ENCODE results near the gene CBX6.
"Not testable (repeated sequence)": the region's sequence is repeated elsewhere in the genome, so short reads cannot be mapped to it uniquely, and the experiment has no call there.

Gene CBX6

DNA sequence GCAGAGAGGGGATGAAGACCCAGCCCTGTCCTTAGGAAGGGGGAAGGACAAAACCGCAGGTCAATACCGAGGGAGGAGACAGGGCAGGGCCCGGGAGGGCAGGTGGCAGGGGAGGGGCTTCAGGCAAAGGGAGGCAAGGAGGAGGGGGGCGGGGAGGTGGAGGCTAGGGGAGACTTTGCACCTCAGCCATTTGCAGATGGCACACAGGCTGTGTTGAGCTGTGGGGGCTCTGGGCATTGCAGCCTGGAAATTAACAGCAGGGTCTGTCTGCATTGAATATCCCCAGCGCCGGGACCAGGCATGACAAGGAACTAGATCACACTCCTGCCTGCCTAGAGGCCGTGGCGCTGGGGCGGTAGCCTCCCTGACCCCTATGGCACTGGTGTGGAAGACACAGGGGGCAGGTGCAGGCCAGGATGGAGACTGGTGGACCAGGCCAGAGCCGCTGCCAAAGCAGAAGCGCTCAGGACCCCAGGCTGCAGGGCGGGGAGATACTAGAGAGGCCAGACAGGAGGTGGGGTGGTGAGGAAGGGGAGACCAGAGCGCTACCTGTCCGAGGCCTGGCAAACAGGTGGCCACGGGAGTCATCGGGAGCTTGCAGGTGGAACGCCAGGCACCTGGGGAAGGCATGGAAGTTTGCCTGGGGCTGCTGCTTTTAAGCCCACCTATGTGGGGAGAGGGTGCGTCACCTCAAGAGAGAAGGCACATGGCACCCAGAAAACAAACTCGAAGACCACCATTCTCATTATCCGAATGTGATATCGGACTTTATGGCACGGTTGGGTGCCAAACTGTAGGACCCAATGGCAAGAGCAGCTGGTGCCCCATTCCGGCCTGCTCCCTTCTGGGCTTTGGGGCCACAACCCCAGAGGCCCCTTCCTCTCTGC lies 11.5 kb downstream of the CBX6 start:
- FAIRE-seq: no peak

- FAIRE-seq: no peak
These were observed 12.3 kb downstream of the CBX6 start for GRCh38 chr22:38859581-38860282.

DNA sequence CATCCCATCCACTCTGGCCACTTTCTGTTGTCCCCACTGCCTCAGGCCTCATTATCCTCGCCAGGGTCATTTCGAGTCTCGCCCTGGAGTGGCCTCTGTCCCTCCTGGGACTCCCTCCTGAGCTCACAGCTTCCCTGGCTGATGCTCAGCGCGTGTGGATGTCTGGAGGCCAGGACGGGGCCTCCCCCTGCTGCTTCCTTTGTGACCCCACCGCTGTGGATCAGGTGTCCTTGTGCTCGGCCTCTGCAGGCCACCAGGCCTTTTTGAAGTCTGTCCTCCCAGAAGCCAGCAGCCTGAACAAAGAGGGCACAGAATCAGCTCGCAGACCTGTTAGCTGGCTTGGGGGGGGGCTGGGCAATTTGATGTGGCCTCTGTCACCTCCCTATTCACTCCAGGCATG lies 13.5 kb downstream of the CBX6 start:
- FAIRE-seq: no peak

- not testable (repeated sequence) for FAIRE-seq
These were observed 17.5 kb downstream of the CBX6 start for GRCh38 chr22:38854476-38854875.

- not testable (repeated sequence) for FAIRE-seq
These were observed 18.1 kb downstream of the CBX6 start for GRCh38 chr22:38853883-38854282.

DNA sequence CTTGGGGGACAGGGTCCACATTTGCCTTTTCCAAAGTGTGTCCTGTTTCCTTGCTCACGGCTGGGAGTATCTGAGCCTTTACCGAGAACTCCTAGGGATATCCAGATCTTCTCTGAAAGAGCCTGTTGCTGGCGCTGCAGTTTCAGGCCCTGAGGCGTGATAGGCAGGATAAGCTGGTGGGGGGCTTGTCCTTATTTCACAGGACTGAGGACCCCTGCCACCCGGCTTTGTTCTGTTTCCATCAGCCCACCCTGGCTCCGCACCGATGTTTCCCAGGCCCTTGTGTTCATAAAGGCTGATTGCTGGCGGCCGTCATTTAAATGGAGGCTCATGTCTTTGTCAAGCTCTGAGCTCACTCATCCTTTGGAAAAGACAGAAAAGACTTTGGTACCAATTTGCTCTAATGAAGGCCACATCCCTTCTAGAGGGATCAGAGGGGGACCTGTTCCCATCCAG lies 18.8 kb downstream of the CBX6 start:
- no peak for FAIRE-seq

- FAIRE-seq: no peak
These were observed 19.5 kb downstream of the CBX6 start for GRCh38 chr22:38852522-38852921.

DNA sequence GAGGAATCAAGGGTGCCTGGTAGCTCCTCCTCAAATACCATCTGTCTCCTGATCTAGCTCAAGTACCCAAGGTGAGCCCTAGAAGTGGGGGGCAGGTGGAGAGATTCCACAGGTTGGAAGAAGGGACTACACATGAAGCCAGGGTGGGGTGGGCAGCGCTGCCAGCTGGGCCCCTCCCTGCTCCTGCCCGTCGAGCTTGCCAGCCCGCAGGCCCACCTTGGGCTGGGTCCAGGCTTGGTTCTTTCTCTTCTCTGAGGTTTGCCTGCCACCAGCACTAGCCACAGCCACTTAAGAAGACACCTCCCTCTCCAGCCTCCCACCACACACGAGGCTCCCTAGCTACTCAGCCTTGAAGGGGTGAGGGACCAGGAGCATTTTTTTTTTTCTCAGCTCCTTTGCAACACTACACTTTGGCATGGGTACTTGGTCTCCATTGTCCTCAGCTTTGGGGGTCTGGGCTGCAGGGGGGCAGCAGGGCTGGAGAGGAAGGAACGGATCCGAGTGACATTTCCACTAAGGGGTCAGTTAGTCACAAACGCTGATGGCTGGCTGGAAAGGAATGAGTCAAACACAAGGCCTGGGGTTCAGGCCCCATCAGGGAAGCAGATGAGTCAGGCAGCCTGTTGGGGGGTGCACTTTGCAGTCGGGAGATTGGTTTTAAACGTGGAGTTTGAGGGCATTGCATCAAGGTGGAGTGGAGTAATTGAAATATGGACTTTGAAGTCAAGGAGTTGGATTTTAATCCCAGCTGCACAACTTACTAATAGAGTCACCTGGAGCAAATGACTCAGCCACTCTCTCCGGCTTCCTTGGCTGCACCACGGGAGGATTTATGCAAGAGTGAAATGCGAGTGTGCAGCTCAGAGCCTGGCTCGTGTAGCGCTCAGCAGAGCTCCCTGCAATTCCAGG lies 20.8 kb downstream of the CBX6 start:
- peak; percentile 36 for FAIRE-seq

GRCh38 chr22:38850399-38850798 lies 21.6 kb downstream of the CBX6 start:
- no peak for FAIRE-seq

DNA sequence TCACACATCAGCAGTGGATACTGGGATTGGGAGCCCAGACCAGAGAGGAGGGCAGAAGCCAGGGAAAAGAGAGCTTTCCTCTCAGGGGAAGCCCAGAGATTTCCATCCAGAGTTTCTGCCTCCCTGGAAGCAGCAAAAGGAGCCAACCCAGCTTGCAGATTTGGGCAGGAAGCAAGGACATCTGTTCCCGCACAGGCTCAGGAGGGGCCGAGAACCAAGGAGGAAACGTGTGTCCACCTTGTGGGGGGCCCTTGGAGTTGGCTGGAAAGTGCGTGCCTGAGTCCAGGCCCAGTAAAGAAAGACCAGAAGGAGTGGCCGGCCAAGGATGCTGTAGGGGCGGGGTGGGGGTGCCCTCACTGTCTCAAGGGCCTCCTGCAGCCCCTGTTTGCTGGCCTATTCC lies 22.2 kb downstream of the CBX6 start:
- FAIRE-seq: no peak

- FAIRE-seq: no peak
These were observed 25.6 kb downstream of the CBX6 start for GRCh38 chr22:38846412-38846811.

DNA sequence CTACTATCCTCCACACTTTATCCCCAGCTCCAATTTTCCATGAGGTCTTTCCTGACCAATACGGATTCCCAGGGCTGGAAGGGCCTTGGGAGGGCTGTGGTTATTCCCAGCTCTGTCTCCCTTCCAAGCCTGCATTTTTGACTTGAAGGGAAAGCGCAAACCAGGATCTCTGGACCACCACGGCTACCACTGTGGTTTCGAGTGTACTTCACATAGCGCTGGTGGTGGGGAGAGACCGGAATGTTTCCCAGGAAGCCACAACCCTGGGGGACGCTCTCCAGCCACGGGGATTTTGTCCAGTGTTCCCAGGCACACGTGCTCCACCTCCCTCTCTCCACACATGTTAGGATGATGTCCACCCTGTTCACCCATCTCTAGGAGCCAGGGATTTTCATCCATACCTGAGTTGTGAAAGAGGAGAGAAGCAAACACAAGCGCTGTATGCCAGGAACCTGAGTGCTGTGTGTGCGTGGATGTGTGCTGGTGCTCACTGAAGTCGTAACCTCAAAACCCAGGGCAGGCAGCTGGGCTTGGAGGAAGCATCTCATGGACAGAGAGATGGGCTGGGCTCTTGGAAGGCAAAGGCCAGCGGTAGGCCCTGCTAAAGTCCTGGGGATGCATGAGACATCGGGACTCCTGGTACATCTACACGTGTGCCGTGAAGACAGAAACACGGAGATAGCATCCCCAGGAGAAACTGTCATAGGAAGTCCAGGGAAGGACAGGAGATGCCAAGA lies 26.8 kb downstream of the CBX6 start:
- no peak for FAIRE-seq

DNA sequence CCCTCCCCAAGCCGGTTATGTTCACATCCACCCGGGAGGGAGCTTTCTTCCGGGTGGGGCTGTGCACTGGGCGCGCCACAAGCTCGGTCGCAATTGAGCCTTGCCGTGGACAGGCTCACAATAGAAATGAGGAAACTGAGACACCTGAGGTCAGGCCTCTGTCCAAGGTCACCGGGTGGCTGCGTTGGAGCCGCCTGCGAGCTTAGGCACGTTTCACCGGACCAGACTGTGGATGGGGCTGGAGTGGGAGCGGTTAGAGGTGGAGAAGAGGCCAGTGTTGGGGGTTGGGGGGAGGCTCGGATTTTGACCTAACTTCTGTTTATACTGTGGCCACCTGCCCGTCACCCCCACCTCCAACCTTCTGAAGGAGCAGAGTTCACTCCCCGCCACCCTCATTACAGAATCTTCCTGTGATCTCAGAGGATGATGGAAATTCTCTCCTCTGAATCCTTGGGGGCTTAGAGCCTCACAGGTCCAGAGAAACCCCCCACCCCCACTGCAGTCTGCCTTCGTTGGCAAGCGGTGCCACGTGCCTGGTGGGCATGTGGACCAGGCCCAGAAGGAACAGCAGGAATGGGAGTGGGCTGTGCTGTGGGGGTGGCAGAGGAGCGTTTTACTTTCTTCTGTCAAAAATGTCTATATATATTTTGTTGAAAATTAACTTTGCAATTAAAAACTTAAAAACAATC lies 27.6 kb downstream of the CBX6 start:
- no peak for FAIRE-seq

GRCh38 chr22:38843657-38844314 lies 28.2 kb downstream of the CBX6 start, which contains the start of gene NPTXR:
TSS of gene NPTXR (minus strand) at chr22:38844028.
- no peak for FAIRE-seq

DNA sequence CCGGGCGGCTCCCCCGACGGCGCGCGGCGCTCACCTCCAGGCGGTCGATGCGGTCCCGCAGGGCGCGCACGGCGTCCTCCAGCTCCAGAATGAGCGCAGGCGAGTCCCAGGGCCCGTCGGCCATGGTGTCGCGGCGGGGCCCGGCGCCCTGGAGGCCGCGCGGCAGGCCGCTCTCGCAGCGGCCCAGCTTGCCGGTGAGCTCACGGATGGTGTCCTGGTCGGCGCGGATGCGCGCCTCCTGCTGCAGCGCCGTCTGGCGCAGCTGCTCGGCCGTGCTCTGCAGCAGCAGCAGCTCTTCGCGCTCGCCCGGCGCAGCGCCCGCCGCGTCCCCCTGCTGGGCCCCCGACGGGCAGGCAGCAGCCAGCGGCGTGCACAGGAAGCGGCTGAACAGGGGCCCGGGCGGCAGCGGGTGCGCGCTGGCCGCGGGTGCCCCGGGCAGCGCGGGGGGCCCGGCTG lies 28.8 kb downstream of the CBX6 start:
- no peak for FAIRE-seq

DNA sequence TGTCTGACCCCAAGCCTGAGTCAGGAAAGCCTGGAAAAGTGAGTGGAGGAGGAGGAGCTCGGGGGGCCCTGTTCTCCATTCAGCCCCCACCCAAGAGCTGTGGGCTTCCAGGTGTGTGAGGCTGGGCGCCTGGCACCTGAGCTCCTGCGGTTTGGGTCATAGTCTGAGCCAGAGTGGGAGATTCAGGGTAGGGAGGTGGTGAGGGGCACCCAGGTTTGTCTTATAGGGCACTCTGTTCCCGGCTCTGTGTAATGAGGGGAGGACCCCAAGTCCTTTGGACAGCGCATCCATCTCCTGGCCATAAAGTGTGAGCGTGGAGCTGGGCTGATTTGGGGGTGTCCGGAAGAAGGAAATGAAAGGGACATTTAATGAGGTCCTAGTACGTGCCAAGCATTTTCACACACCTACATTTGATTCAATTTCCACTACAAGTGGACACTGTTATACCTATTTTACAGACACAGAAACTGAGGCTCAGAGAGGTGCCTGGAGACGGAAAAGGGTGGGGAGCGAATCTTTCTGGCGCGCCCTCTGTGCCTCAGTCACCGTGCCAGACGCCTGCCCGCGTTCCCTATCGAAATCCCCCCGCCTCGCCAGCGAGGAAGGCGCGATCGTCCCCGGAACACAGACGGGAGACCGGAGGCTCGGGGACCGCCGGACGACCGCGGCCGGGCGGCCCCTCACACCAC lies 29.4 kb downstream of the CBX6 start:
- FAIRE-seq: no peak

DNA sequence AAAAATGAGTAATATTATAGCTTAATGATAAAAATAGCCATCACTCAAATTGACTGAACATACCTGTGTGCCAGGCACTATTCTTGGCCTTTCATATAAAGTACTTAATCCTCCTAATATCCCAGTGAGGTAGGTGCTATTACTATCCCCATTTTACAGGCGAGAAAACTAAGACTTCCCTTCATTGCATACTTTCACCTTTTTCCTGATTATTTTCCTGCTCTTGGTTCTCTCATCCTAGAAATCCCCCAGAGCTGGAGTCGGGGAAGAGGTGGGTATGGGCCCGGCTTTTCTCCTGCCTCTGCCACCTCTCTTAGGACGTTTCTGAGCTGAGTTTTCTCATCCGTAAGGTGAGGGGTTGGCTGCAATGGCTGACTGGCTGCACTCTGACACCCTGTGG lies 30.4 kb downstream of the CBX6 start:
- FAIRE-seq: no peak

- no peak for FAIRE-seq
These were observed 30.8 kb downstream of the CBX6 start for GRCh38 chr22:38841211-38841610.

DNA sequence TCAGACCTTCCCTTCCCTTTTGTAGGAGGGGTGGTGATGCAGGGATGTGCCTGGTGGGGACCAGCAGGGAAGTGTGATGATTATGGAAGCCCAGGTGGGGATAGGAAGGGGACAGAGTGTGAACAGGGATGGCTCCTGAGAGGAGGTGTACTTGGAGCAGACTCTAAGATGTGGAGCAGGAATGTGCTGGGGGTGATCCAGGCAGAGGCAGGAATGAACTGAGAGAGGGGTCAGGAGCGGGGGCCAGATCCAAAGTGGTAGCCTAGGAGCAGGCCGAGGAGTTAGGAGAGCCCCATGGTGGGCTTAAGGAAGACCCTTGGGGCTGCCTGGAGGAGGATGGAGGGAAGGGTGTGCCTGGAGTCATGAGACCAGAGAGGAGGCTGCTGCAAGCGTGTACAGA lies 31.9 kb downstream of the CBX6 start:
- no peak for FAIRE-seq

GRCh38 chr22:38839686-38840085 lies 32.3 kb downstream of the CBX6 start:
- no peak for FAIRE-seq
